AG04450 (cell line): ENCODE data around the gene LAMP1. TPM values are rescaled to one million over a fixed set of nuclear protein-coding genes. Genes with fewer than 3 reads are reported as not detected.
"Not testable (repeated sequence)": the region's sequence is repeated elsewhere in the genome, so short reads cannot be mapped to it uniquely, and the experiment has no call there.

Experiments
- CTCF ChIA-PET: fragments of 300-600, 350-600 bp; formaldehyde crosslinking; extraction: SDS; loops from one replicate; lab custom pipeline; 2022; ENCODE audit warnings: antibody characterized with exemption, inconsistent platforms; lab: Charles Lee
- POLR2A ChIA-PET: fragments of 350-600 bp; formaldehyde crosslinking; extraction: SDS; loops from one replicate; lab custom pipeline; 2021; ENCODE audit warnings: antibody characterized with exemption, inconsistent platforms; lab: Yijun Ruan, JAX
- DNase-seq: peaks from one replicate; pipeline ENCODE4 v3.0.0-alpha.2; 2011; ENCODE audit warnings: low read depth, low spot score
- H3K27ac ChIP-seq: one replicate; pipeline ENCODE4 v1.5.1; 2012; ENCODE audit warnings: low read depth, low read length, control low read depth
- H3K27me3 ChIP-seq: one replicate; pipeline ENCODE4 v1.6.0; 2012; ENCODE audit warnings: low read length; ENCODE audit not compliant: control insufficient read depth, insufficient read depth
- H3K4me3 ChIP-seq: 2 replicates; pipeline ENCODE4 v1.5.1; 2011; ENCODE audit warnings: mild to moderate bottlenecking, low read depth, low read length, control low read depth
- H3K9me3 ChIP-seq: 2 replicates; pipeline ENCODE4 v1.5.1; 2012; ENCODE audit warnings: low read length; ENCODE audit not compliant: control insufficient read depth, insufficient read depth
- polyA minus RNA-seq: library from RNA; depleted of rRNA, polyadenylated mRNA; stranded (reverse); fragments of >200 nt; gene quantifications from 2 replicates; pipeline ENCODE4 v1.2.3, GENCODE V29; 2011; rRNA and poly(A)+ RNA removed
- polyA plus RNA-seq: library from polyadenylated mRNA; depleted of rRNA; stranded (reverse); fragments of >200 nt; gene quantifications from 2 replicates; pipeline ENCODE4 v1.2.3, GENCODE V29; 2011; rRNA removed
- TF ChIP-seq, protein P1 (sequence below): IDR thresholded peaks from 2 replicates; pipeline ENCODE4 v1.5.1; 2011; ENCODE audit warnings: low read depth, low read length, control low read depth, inconsistent platforms

The LAMP1 gene, protein sequence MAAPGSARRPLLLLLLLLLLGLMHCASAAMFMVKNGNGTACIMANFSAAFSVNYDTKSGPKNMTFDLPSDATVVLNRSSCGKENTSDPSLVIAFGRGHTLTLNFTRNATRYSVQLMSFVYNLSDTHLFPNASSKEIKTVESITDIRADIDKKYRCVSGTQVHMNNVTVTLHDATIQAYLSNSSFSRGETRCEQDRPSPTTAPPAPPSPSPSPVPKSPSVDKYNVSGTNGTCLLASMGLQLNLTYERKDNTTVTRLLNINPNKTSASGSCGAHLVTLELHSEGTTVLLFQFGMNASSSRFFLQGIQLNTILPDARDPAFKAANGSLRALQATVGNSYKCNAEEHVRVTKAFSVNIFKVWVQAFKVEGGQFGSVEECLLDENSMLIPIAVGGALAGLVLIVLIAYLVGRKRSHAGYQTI
- polyA plus RNA-seq (229 and 247 TPM in 2 replicates), polyA minus RNA-seq (97.0 and 106 TPM in 2 replicates)

DNA sequence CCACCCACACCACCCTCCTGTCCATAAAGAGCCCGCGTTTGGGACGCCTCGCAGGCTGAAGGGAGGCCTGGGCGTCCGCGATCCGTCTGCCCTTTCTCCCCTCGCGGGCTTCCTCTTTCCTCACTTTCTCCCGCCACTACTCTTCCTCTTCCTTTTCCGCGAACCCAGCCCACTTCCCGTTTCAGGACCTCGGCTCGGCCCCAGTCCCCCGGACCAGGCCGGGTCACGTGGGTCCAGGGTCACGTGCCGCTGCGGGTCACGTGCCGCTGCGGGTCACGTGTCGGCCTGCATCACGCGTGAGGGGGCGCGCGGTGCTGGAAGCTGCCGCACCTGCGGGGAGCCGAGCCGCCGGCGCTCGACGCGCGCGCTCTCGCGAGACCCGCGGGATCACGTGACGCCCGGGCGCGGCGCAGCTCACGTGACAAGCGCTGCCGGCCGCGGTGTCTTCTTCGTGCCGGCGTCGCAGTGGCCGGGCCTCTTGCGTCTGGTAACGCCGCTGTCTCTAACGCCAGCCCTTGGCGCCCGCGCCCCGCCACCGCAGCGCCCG, at the start of gene LAMP1:
Gene LAMP1 (plus strand): TSS at position 417 of the 547 bp plus-strand sequence. CDS start 196 bp downstream, outside the sequence.
- ChIA-PET POLR2A (interaction anchor here (0.6 to 1.7 kb wide), 6 partner anchors 8 to 114 kb away, joined by 3 to 7 read pairs (median 4); partner anchors contain the start of genes CUL4A and PCID2), CTCF (interaction anchor here (1.0 kb wide), 1 partner anchor 260 kb away, joined by 3 read pairs; no protein-coding TSS in a partner anchor)
- Histone ChIP-seq H3K4me3 (peak within 1 kb of the TSS; percentile 88), H3K27ac (peak within 1 kb of the TSS; percentile 89), H3K27me3 (peaks cover 3% of the 10 kb centered on the region), H3K9me3 (no peaks in the 10 kb centered on the region; the same call in 1 of the 2 replicates)
- TF ChIP-seq, protein P1, sequence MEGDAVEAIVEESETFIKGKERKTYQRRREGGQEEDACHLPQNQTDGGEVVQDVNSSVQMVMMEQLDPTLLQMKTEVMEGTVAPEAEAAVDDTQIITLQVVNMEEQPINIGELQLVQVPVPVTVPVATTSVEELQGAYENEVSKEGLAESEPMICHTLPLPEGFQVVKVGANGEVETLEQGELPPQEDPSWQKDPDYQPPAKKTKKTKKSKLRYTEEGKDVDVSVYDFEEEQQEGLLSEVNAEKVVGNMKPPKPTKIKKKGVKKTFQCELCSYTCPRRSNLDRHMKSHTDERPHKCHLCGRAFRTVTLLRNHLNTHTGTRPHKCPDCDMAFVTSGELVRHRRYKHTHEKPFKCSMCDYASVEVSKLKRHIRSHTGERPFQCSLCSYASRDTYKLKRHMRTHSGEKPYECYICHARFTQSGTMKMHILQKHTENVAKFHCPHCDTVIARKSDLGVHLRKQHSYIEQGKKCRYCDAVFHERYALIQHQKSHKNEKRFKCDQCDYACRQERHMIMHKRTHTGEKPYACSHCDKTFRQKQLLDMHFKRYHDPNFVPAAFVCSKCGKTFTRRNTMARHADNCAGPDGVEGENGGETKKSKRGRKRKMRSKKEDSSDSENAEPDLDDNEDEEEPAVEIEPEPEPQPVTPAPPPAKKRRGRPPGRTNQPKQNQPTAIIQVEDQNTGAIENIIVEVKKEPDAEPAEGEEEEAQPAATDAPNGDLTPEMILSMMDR: no peak
- DNase-seq: peak; percentile 96

- Histone ChIP-seq H3K4me3 (no peak overlapping the region), H3K27me3 (no peaks in the 10 kb centered on the region), H3K27ac (no peak overlapping the region), H3K9me3 (no peaks in the 10 kb centered on the region)
- POLR2A ChIA-PET: no interaction called here
- DNase-seq: no peak
- TF ChIP-seq, protein P1: no peak
- CTCF ChIA-PET: no interaction called here
These were observed 44.4 kb upstream of the LAMP1 start for GRCh38 chr13:113252516-113253095.

GRCh38 chr13:113257908-113258307, 39.1 kb upstream of the LAMP1 start:
- H3K9me3 ChIP-seq, H3K27ac ChIP-seq, H3K4me3 ChIP-seq, DNase-seq, CTCF ChIA-PET, POLR2A ChIA-PET, H3K27me3 ChIP-seq: not testable (repeated sequence)

- ChIA-PET CTCF (no interaction called here), POLR2A (no interaction called here)
- no peak for DNase-seq
These were observed 38.6 kb upstream of the LAMP1 start for GRCh38 chr13:113258321-113259054.

More at GRCh38 chr13:113258321-113259054, 38.6 kb upstream of the LAMP1 start:
- Histone ChIP-seq H3K27me3 (no peaks in the 10 kb centered on the region), H3K4me3 (no peak overlapping the region), H3K27ac (no peak overlapping the region), H3K9me3 (no peaks in the 10 kb centered on the region)
- TF ChIP-seq, protein P1: no peak
